Caco-2 (cell line): ENCODE results near the gene WDFY2. TPM values are rescaled to one million over a fixed set of nuclear protein-coding genes. Genes with fewer than 3 reads are reported as not detected.

ENCODE experiments used
- BruUV-seq: library from RNA; stranded (reverse); fragments of 400-500 nt; replicated peaks from 2 replicates; lab custom pipeline; 2021; lab: Mats Ljungman, UMichigan
- CTCF ChIA-PET: fragments of 300-600 bp; sonication (Branson Sonifier 250); formaldehyde crosslinking; loops from one replicate; lab custom pipeline; 2022; ENCODE audit warnings: antibody characterized with exemption; lab: Charles Lee
- POLR2A ChIA-PET: fragments of 300-600 bp; sonication (Branson Sonifier 250); formaldehyde crosslinking; loops from one replicate; lab custom pipeline; 2022; ENCODE audit warnings: antibody characterized with exemption; lab: Charles Lee
- DNase-seq, 2 experiments: peaks; one replicate each; pipeline versions ENCODE4 v3.0.0 to v3.0.0-alpha.2; 2020 to 2022
- H3K27me3 ChIP-seq: replicated peaks from 2 replicates; pipeline ENCODE4 v1.6.0; 2011; ENCODE audit warnings: low read length; ENCODE audit not compliant: control insufficient read depth, insufficient read depth
- H3K36me3 ChIP-seq: 2 replicates; pipeline ENCODE4 v1.5.1; 2011; ENCODE audit warnings: low read length; ENCODE audit not compliant: control insufficient read depth, insufficient read depth
- H3K4me1 ChIP-seq: fragments of 250-450 bp; sonication (Bioruptor Pico); 2 replicates; pipeline ENCODE4 v1.5.1; 2020; ENCODE audit warnings: mild to moderate bottlenecking
- H3K4me3 ChIP-seq: 2 replicates; pipeline ENCODE4 v1.5.1; 2011; ENCODE audit warnings: low read depth, mild to moderate bottlenecking, control low read depth, low read length
- H3K9me3 ChIP-seq: fragments of 250-450 bp; sonication (Bioruptor Pico); 2 replicates; pipeline ENCODE4 v1.5.1; 2020; ENCODE audit warnings: mild to moderate bottlenecking, moderate library complexity
- H3K27ac Mint-ChIP-seq: one replicate; pipeline ENCODE4 v1.8.0; 2022; ENCODE audit warnings: mixed read lengths; ENCODE audit not compliant: unreplicated experiment
- H3K27me3 Mint-ChIP-seq: one replicate; pipeline ENCODE4 v1.8.0; 2022; ENCODE audit warnings: mixed read lengths; ENCODE audit not compliant: insufficient read depth, unreplicated experiment
- H3K36me3 Mint-ChIP-seq: one replicate; pipeline ENCODE4 v1.8.0; 2022; ENCODE audit warnings: mild to moderate bottlenecking, mixed read lengths; ENCODE audit not compliant: insufficient read depth, unreplicated experiment
- H3K4me1 Mint-ChIP-seq: one replicate; pipeline ENCODE4 v1.8.0; 2022; ENCODE audit warnings: low read depth, mixed read lengths; ENCODE audit not compliant: unreplicated experiment
- H3K4me3 Mint-ChIP-seq: one replicate; pipeline ENCODE4 v1.8.0; 2022; ENCODE audit warnings: mild to moderate bottlenecking, moderate library complexity, mixed read lengths; ENCODE audit not compliant: unreplicated experiment
- H3K9me3 Mint-ChIP-seq: one replicate; pipeline ENCODE4 v1.8.0; 2022; ENCODE audit warnings: mixed read lengths; ENCODE audit not compliant: unreplicated experiment
- intact Hi-C: fragments of 100-400 bp; cut with micrococcal nuclease; formaldehyde crosslinking; loops from one replicate; pipeline ENCODE4 v1.10.0; 2022; ENCODE audit not compliant: unreplicated experiment
- total RNA-seq: library from RNA; stranded (reverse); gene quantifications from 2 replicates; pipeline ENCODE4 v1.2.3, GENCODE V29; 2022
- TF ChIP-seq, protein P1 (sequence below), 2 experiments: fragments of 200-600 bp in 1 of 2; IDR thresholded peaks; 1 replicate in 1 of 2; 2 replicates in 1 of 2; pipeline versions ENCODE4 v1.5.1 to v1.8.0; 2011 to 2022; ENCODE audit warnings: antibody characterized with exemption in 1 of 2, control low read depth in 1 of 2, inconsistent platforms in 1 of 2, low read depth in 1 of 2, low read length in 1 of 2, mild to moderate bottlenecking in 1 of 2, moderate library complexity in 1 of 2; ENCODE audit not compliant: insufficient read depth in 1 of 2, severe bottlenecking in 1 of 2, unreplicated experiment in 1 of 2

WDFY2 gene
- total RNA-seq, 1 experiment from 2014 or later, result 9.2 TPM

DNA sequence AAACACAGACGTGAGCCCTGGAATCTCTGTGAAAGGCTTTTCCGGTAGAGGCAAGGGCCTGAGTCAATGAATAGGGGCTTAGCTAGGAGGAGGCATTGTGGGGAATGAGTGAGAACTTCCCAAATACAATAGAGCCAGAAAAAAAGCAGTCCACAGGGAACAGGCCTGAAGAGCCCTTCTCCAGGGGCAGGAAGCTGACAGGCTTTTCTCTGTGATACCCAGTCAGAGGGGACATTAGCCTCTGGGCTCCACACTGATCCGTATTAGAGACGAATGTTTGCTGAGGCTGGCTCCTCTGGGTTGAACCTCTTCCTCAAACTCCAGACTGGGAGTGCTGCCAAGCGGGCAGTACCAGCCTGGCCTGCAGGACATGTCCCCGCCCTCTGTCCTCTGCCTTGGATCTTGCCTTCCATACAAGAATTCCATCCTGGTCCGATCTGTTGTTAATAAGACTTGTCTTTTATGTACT lies 217.4 kb downstream of the WDFY2 start:
- Histone ChIP-seq H3K27me3 (no peaks in the 10 kb centered on the region), H3K36me3 (no peaks in the 10 kb centered on the region; the same call in 1 of the 2 replicates), H3K9me3 (no peaks in the 10 kb centered on the region), H3K4me1 (peaks cover 8% of the 10 kb centered on the region; the same call in 1 of the 2 replicates), H3K4me3 (no peak overlapping the region)
- no TSS peak for BruUV-seq
- no peaks in the 10 kb centered on the region for H3K9me3 Mint-ChIP-seq
- peaks cover 9% of the 10 kb centered on the region for H3K4me1 Mint-ChIP-seq
- no peak overlapping the region for H3K27ac Mint-ChIP-seq
- TF ChIP-seq, protein P1, sequence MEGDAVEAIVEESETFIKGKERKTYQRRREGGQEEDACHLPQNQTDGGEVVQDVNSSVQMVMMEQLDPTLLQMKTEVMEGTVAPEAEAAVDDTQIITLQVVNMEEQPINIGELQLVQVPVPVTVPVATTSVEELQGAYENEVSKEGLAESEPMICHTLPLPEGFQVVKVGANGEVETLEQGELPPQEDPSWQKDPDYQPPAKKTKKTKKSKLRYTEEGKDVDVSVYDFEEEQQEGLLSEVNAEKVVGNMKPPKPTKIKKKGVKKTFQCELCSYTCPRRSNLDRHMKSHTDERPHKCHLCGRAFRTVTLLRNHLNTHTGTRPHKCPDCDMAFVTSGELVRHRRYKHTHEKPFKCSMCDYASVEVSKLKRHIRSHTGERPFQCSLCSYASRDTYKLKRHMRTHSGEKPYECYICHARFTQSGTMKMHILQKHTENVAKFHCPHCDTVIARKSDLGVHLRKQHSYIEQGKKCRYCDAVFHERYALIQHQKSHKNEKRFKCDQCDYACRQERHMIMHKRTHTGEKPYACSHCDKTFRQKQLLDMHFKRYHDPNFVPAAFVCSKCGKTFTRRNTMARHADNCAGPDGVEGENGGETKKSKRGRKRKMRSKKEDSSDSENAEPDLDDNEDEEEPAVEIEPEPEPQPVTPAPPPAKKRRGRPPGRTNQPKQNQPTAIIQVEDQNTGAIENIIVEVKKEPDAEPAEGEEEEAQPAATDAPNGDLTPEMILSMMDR (IDR thresholded peaks at IDR 0.05; ENCODE audit: insufficient read depth in 1 of 2, low read depth in 1 of 2, low read length in 1 of 2, severe bottlenecking in 1 of 2, unreplicated experiment in 1 of 2), result no peak
- ChIA-PET CTCF (no interaction called here), POLR2A (no interaction called here)
- no peak overlapping the region for H3K4me3 Mint-ChIP-seq
- DNase-seq, result no peak
- H3K27me3 Mint-ChIP-seq, result no peaks in the 10 kb centered on the region
- intact Hi-C loops, result loop anchor here (5.0 to 10.0 kb wide), 2 partner anchors 69 to 653 kb away; partner anchors contain the start of genes CKAP2 and VPS36
- peaks cover 17% of the 10 kb centered on the region for H3K36me3 Mint-ChIP-seq

- POLR2A ChIA-PET, result interaction anchor here (0.6 to 1.5 kb wide), 3 partner anchors 53 to 368 kb away, joined by 3 to 9 read pairs (median 4); partner anchors contain the start of gene INTS6
- H3K4me1 ChIP-seq, result peaks cover 8% of the 10 kb centered on the region; the same call in 1 of the 2 replicates
- H3K4me1 Mint-ChIP-seq, result peaks cover 9% of the 10 kb centered on the region
Observed at GRCh38 chr13:51802631-51803418, 218.6 kb downstream of the WDFY2 start.

More at GRCh38 chr13:51802631-51803418, 218.6 kb downstream of the WDFY2 start:
- peaks cover 15% of the 10 kb centered on the region for H3K36me3 Mint-ChIP-seq
- TF ChIP-seq, protein P1 (IDR thresholded peaks at IDR 0.05; ENCODE audit: insufficient read depth in 1 of 2, low read depth in 1 of 2, low read length in 1 of 2, severe bottlenecking in 1 of 2, unreplicated experiment in 1 of 2), result no peak
- intact Hi-C loops, result loop anchor here (5.0 to 10.0 kb wide), 2 partner anchors 71 to 652 kb away; partner anchors contain the start of genes CKAP2 and VPS36
- H3K9me3 ChIP-seq, result no peaks in the 10 kb centered on the region
- peak in 1 of 2 experiments; percentile 32 for DNase-seq
- peak overlapping the region; percentile 69 for H3K4me3 ChIP-seq
- H3K27me3 Mint-ChIP-seq, result no peaks in the 10 kb centered on the region
- CTCF ChIA-PET, result interaction anchor here (0.7 kb wide), 1 partner anchor 12 kb away, joined by 5 read pairs; no protein-coding TSS in a partner anchor
- H3K27me3 ChIP-seq, result no peaks in the 10 kb centered on the region
- TSS peak; percentile 80 for BruUV-seq
- H3K9me3 Mint-ChIP-seq, result no peaks in the 10 kb centered on the region
- H3K36me3 ChIP-seq, result no peaks in the 10 kb centered on the region
- H3K27ac Mint-ChIP-seq, result peak overlapping the region; percentile 94
- H3K4me3 Mint-ChIP-seq, result peak overlapping the region; percentile 89
